PC-9 (cell line): ENCODE results near the gene DRD4. TPM values are rescaled to one million over a fixed set of nuclear protein-coding genes. Genes with fewer than 3 reads are reported as not detected.

Experiments used
- BruUV-seq: library from RNA; stranded (reverse); fragments of 400-500 nt; replicated peaks from 2 replicates; lab custom pipeline; 2021; lab: Mats Ljungman, UMichigan
- CTCF ChIA-PET: fragments of 300-600 bp; sonication (Branson Sonifier 250); formaldehyde crosslinking; loops from one replicate; lab custom pipeline; 2022; ENCODE audit warnings: antibody characterized with exemption; lab: Charles Lee
- POLR2A ChIA-PET: fragments of 300-600 bp; sonication (Branson Sonifier 250); formaldehyde crosslinking; loops from one replicate; lab custom pipeline; 2022; ENCODE audit warnings: antibody characterized with exemption; ENCODE audit not compliant: unreplicated experiment; lab: Charles Lee
- DNase-seq, 2 experiments: peaks; one replicate each; pipeline versions ENCODE4 v3.0.0 to v3.0.0-alpha.2; 2015 to 2022; ENCODE audit warnings: mixed read lengths in 1 of 2
- H2AFZ ChIP-seq: fragments of 200-600 bp; sonication (generic); 2 replicates; pipeline ENCODE4 v1.8.1; 2017; ENCODE audit warnings: antibody characterized with exemption
- H3F3A ChIP-seq: fragments of 200-600 bp; sonication (generic); 2 replicates; pipeline ENCODE4 v1.8.1; 2017; ENCODE audit warnings: antibody characterized with exemption, mild to moderate bottlenecking, low read depth; ENCODE audit not compliant: insufficient read depth
- H3K27ac ChIP-seq: fragments of 200-600 bp; sonication (generic); 2 replicates; pipeline ENCODE4 v1.6.1; 2016; ENCODE audit warnings: mixed run types
- H3K27me3 ChIP-seq: fragments of 200-600 bp; sonication (generic); 2 replicates; pipeline ENCODE4 v1.6.1; 2016; ENCODE audit warnings: low read depth, mixed run types; ENCODE audit not compliant: insufficient read depth
- H3K36me3 ChIP-seq: fragments of 200-600 bp; sonication (generic); 2 replicates; pipeline ENCODE4 v1.6.1; 2016; ENCODE audit warnings: low read depth, mixed run types
- H3K4me1 ChIP-seq: fragments of 200-600 bp; sonication (generic); replicated peaks from 2 replicates; pipeline ENCODE4 v1.6.1; 2016; ENCODE audit warnings: mixed run types; ENCODE audit not compliant: insufficient read depth
- H3K4me2 ChIP-seq: fragments of 200-600 bp; sonication (generic); 2 replicates; pipeline ENCODE4 v1.6.1; 2017; ENCODE audit warnings: mixed run types
- H3K4me3 ChIP-seq: fragments of 200-600 bp; sonication (generic); 2 replicates; pipeline ENCODE4 v1.6.1; 2016; ENCODE audit warnings: mixed run types
- H3K79me2 ChIP-seq: fragments of 200-600 bp; sonication (generic); 2 replicates; pipeline ENCODE4 v1.6.1; 2017; ENCODE audit warnings: low read depth, mixed run types
- H3K9me2 ChIP-seq: fragments of 200-600 bp; sonication (generic); 2 replicates; pipeline ENCODE4 v1.8.1; 2017; ENCODE audit warnings: mild to moderate bottlenecking; ENCODE audit not compliant: insufficient read depth
- H3K9me3 ChIP-seq: fragments of 200-600 bp; sonication (generic); 2 replicates; pipeline ENCODE4 v1.8.1; 2016; ENCODE audit warnings: low read depth; ENCODE audit not compliant: insufficient read depth
- H4K20me1 ChIP-seq: fragments of 200-600 bp; sonication (generic); 2 replicates; pipeline ENCODE4 v1.8.1; 2017; ENCODE audit not compliant: insufficient read depth
- CTCF ChIP-seq: fragments of 200-600 bp; sonication (generic); conservative IDR thresholded peaks from 2 replicates; pipeline ENCODE4 v1.6.1; 2017; ENCODE audit warnings: mixed run types, antibody characterized with exemption, mild to moderate bottlenecking, moderate library complexity
- EZH2 ChIP-seq: fragments of 200-600 bp; sonication (generic); IDR thresholded peaks from 2 replicates; pipeline ENCODE4 v1.8.0; 2017; ENCODE audit warnings: antibody characterized with exemption, low read depth
- intact Hi-C: fragments of 100-400 bp; cut with micrococcal nuclease; formaldehyde crosslinking; loops from one replicate; pipeline ENCODE4 v1.10.0; 2022; ENCODE audit not compliant: unreplicated experiment
- total RNA-seq: library from RNA; stranded (reverse); gene quantifications from 2 replicates; pipeline ENCODE4 v1.2.3, GENCODE V29; 2021

The DRD4 gene
- total RNA-seq, 1 experiment from 2014 or later = 0.35 TPM

- Histone ChIP-seq H3K9me3 (no peaks in the 10 kb centered on the region), H4K20me1 (no peaks in the 10 kb centered on the region), H3K4me3 (no peak overlapping the region), H2AFZ (no peak overlapping the region), H3K4me1 (no peaks in the 10 kb centered on the region), H3K9me2 (no peaks in the 10 kb centered on the region), H3K27ac (no peak overlapping the region), H3K79me2 (no peaks in the 10 kb centered on the region), H3F3A (peaks cover 3% of the 10 kb centered on the region; the same call in 1 of the 2 replicates), H3K27me3 (no peaks in the 10 kb centered on the region), H3K4me2 (no peak overlapping the region), H3K36me3 (no peaks in the 10 kb centered on the region)
- ChIA-PET POLR2A (no interaction called here), CTCF (no interaction called here)
- intact Hi-C loops = no loop called here
- no peak for TF ChIP-seq CTCF
- no peak for TF ChIP-seq EZH2
- BruUV-seq = no TSS peak
- no peak for DNase-seq
Measured at GRCh38 chr11:628056-628455, 9.0 kb upstream of the DRD4 start.

GRCh38 chr11:629237-629583 lies 7.9 kb upstream of the DRD4 start:
- H3F3A ChIP-seq = peaks cover 3% of the 10 kb centered on the region; the same call in 1 of the 2 replicates
- DNase-seq = no peak
- no peak overlapping the region for H3K4me2 ChIP-seq
- no TSS peak for BruUV-seq
- peak overlapping the region; percentile 16; the same call in 1 of the 2 replicates for H3K27ac ChIP-seq
- TF ChIP-seq EZH2 = no peak
- no peak for TF ChIP-seq CTCF
- no peaks in the 10 kb centered on the region for H3K27me3 ChIP-seq
- ChIA-PET POLR2A (no interaction called here), CTCF (no interaction called here)
- H3K4me1 ChIP-seq = no peaks in the 10 kb centered on the region
- no peaks in the 10 kb centered on the region for H3K79me2 ChIP-seq
- H3K4me3 ChIP-seq = no peak overlapping the region
- H3K36me3 ChIP-seq = no peaks in the 10 kb centered on the region
- H3K9me2 ChIP-seq = no peaks in the 10 kb centered on the region
- no peaks in the 10 kb centered on the region for H3K9me3 ChIP-seq
- H2AFZ ChIP-seq = no peak overlapping the region
- intact Hi-C loops = no loop called here
- no peaks in the 10 kb centered on the region for H4K20me1 ChIP-seq

GRCh38 chr11:630871-631270 lies 6.2 kb upstream of the DRD4 start:
- Histone ChIP-seq H3K9me2 (no peaks in the 10 kb centered on the region), H3K9me3 (no peaks in the 10 kb centered on the region), H3K4me1 (no peaks in the 10 kb centered on the region), H3K4me2 (no peak overlapping the region), H3K79me2 (no peaks in the 10 kb centered on the region), H3K4me3 (no peak overlapping the region), H2AFZ (no peak overlapping the region), H3K27ac (no peak overlapping the region), H3K27me3 (no peaks in the 10 kb centered on the region), H4K20me1 (no peaks in the 10 kb centered on the region), H3K36me3 (no peaks in the 10 kb centered on the region), H3F3A (peaks cover 3% of the 10 kb centered on the region; the same call in 1 of the 2 replicates)
- no TSS peak for BruUV-seq
- POLR2A ChIA-PET = no interaction called here
- intact Hi-C loops = no loop called here
- DNase-seq = no peak
- TF ChIP-seq EZH2 (no peak), CTCF (no peak)
- CTCF ChIA-PET = no interaction called here
